ENCODE results near the gene CEBPB. TPM values are rescaled to one million over a fixed set of nuclear protein-coding genes. Genes with fewer than 3 reads are reported as not detected.
A peak's percentile ranks its signal among the peaks of the same experiment; 100 is the strongest.

CEBPB gene
- total and polyA plus RNA-seq, 9 donors, result 15.7 to 296 (median 100) TPM

DNA sequence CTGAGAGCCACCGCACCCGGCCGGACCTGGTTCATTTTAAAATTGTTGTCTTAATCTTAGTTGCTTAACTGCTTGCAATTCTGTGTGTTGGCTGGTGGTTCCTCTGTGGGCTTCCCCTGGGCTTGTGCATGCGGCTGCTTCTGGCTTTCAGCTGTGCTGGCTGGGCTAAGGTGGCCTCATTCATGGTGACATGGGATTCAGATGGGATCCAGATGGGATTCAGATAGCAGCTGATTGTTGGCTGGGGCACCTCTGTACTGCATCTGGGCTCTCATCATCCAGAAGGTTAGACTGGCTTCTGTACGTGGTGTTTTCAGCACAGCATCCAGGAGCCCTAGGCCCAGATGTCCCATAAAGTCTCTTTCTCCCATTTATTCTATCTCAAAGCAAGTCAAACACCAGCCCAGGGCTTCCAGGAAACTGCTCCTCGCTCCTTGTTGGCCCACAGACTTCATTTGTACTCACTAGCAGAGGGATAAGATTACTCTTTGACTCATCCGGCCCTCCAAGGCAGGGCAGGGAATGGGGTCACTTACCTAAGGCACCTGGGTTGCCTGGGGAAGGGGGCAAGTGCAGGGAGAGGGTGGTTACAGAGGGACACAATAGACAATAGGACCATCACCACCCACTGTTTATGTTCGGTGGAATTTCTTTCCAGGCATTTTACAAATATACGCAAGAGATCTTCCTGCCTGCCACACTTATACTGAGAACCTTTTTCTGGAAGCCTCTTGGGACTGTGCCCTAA, 26.9 kb upstream of the CEBPB start:
- peaks cover 2% of the 10 kb centered on the region for H3K4me1 ChIP-seq (ENCODE audit: insufficient read depth)
- H3K9me3 ChIP-seq, result no peaks in the 10 kb centered on the region
- no peaks in the 10 kb centered on the region for H3K36me3 ChIP-seq
- no peak overlapping the region for H3K27ac ChIP-seq
- intact Hi-C loops (cut with DNase I), result no loop called here
- H3K27me3 ChIP-seq, result no peaks in the 10 kb centered on the region
- DNase-seq, result no peak
- WGBS, 3 donors, result 70 to 78% (median 75%) methylated on average over 9 of the region's 9 CpGs
- TF ChIP-seq EP300 (IDR thresholded peaks at IDR 0.05), result no peak
- no peak for TF ChIP-seq POLR2A (IDR thresholded peaks at IDR 0.05)
- TF ChIP-seq, protein P1, sequence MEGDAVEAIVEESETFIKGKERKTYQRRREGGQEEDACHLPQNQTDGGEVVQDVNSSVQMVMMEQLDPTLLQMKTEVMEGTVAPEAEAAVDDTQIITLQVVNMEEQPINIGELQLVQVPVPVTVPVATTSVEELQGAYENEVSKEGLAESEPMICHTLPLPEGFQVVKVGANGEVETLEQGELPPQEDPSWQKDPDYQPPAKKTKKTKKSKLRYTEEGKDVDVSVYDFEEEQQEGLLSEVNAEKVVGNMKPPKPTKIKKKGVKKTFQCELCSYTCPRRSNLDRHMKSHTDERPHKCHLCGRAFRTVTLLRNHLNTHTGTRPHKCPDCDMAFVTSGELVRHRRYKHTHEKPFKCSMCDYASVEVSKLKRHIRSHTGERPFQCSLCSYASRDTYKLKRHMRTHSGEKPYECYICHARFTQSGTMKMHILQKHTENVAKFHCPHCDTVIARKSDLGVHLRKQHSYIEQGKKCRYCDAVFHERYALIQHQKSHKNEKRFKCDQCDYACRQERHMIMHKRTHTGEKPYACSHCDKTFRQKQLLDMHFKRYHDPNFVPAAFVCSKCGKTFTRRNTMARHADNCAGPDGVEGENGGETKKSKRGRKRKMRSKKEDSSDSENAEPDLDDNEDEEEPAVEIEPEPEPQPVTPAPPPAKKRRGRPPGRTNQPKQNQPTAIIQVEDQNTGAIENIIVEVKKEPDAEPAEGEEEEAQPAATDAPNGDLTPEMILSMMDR (IDR thresholded peaks at IDR 0.05), result no peak
- no peak overlapping the region for H3K4me3 ChIP-seq

DNA sequence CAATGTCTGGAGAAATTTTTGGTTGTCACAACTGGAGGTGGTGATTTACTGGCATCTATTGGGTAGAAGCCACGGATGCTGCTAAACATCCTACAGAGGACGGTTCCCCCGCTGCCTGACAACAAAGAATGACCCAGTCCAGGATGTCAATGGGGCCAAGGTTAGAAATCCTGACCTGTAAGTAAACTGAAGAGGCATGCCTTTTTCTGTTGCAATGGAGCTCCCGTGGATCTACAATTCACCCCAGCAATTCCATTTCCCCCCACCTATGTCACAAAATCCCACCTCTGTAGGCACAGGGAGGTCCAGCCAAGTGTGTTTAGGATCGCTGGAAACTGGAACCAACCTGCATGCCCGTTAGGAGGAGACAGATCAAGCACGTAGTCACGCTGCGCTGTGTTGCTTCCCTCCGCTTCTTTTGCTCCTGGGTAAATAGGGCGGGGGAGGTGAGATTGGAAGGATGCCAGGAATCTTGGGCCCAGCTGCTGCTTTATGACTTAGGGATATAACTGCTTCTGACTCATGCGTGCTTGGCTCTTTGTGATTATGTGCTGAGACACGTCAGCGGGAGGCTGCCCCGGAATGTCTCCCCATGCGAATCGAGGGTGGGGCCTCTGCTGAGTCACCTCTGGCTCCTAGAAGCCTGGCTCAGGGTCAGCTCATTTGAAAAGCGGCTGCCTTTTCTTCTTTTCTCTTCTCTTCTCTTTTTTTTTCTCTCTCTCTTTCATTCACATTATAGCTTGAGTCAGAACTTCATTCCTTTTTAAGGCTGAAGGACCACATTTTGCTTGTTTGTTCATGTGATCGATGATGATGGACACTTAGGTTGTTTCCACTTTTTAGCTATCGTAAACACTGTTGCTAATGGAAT, 24.7 kb upstream of the CEBPB start:
- WGBS, 3 donors, result 1 to 3% (median 2%) methylated on average over 20 of the region's 20 CpGs
- peak overlapping the region; percentile 18 to 81 for H3K27ac ChIP-seq
- DNase-seq, result peak; percentile 95 to 99 (median 96)
- TF ChIP-seq EP300 (IDR thresholded peaks at IDR 0.05), result peak; percentile 84
- TF ChIP-seq, protein P1 (IDR thresholded peaks at IDR 0.05), result no peak
- H3K27me3 ChIP-seq, result no peaks in the 10 kb centered on the region
- H3K4me1 ChIP-seq (ENCODE audit: insufficient read depth), result peaks cover 2% of the 10 kb centered on the region
- no peaks in the 10 kb centered on the region for H3K36me3 ChIP-seq
- H3K4me3 ChIP-seq, result peak overlapping the region; percentile 11
- intact Hi-C loops (cut with DNase I), result loop anchor here in 3 of 4 donors (5.0 kb wide), 3 partner anchors 34 to 184 kb away; partner anchors contain the start of gene SNAI1 (in 1 of the 3)
- H3K9me3 ChIP-seq, result no peaks in the 10 kb centered on the region

DNA sequence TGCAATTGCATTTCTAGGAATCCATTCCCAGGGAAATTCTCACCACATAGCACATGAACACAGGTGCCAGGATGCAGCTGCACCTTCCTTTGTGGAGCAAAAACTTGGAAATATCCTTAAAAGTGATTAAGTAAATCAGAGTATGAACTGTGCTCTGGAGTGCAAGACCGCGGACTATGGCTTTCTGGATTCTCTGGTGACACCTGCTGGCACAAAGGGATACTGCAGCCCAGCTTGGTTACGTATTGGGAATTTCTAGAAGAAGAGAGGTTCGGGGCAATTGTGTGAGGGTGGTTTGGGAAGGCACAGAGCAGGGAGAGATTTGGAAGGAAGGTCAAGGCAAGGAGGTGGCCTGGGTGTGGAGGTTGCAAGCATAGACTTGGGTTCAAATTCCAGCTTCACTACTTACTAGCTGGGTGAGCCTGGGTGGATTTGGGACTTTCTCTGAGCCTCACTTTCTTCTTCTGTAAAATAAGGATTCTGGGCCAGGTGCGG, 21.3 kb upstream of the CEBPB start:
- peak; percentile 53 to 83 (median 80) for DNase-seq
- Histone ChIP-seq H3K4me1 (ENCODE audit: insufficient read depth) (peaks cover 4% of the 10 kb centered on the region), H3K27me3 (no peaks in the 10 kb centered on the region)

More for the DNA sequence above, 21.3 kb upstream of the CEBPB start:
- H3K36me3 ChIP-seq, result no peaks in the 10 kb centered on the region
- TF ChIP-seq POLR2A (IDR thresholded peaks at IDR 0.05) (no peak), EP300 (IDR thresholded peaks at IDR 0.05) (no peak)
- TF ChIP-seq, protein P1 (IDR thresholded peaks at IDR 0.05), result peak; percentile 47 to 86 (median 63)
- no peaks in the 10 kb centered on the region for H3K9me3 ChIP-seq
- 23 to 26% (median 24%) methylated on average over 5 of the region's 5 CpGs for WGBS, 3 donors
- intact Hi-C loops (cut with DNase I), result loop anchor here in 3 of 4 donors (5.0 kb wide), 3 partner anchors 37 to 187 kb away; partner anchors contain the start of gene SNAI1 (in 1 of the 3)
- H3K27ac ChIP-seq, result no peak overlapping the region
- no peak overlapping the region for H3K4me3 ChIP-seq
